Keratinocyte (primary cell): ENCODE data around the gene NBPF26. TPM values are rescaled to one million over a fixed set of nuclear protein-coding genes. Genes with fewer than 3 reads are reported as not detected.
"Not testable (repeated sequence)": the region's sequence is repeated elsewhere in the genome, so short reads cannot be mapped to it uniquely, and the experiment has no call there.

Source experiments
- DNase-seq: peaks from one replicate; pipeline ENCODE4 v3.0.0-alpha.2; 2011; ENCODE audit warnings: low read depth, missing footprints, low spot score
- FAIRE-seq: peaks from 2 replicates; lab custom pipeline; 2011; peaks lifted over from hg19 to GRCh38; lab: Jason Lieb, UNC
- H2AFZ ChIP-seq: 2 replicates; pipeline ENCODE4 v1.6.0; 2012; ENCODE audit warnings: low read length, control low read depth, inconsistent platforms; ENCODE audit not compliant: control insufficient read depth
- H3K27ac ChIP-seq: 2 replicates; pipeline ENCODE4 v1.5.1; 2011; ENCODE audit warnings: low read length; ENCODE audit not compliant: control insufficient read depth, insufficient read depth
- H3K27me3 ChIP-seq: 3 replicates; pipeline ENCODE4 v1.6.0; 2011; ENCODE audit warnings: low read length; ENCODE audit not compliant: control insufficient read depth, insufficient read depth; ENCODE audit errors: extremely low read depth
- H3K36me3 ChIP-seq, 2 experiments: 2 replicates in 1 of 2; 3 replicates in 1 of 2; pipeline ENCODE4 v1.5.1; 2011; ENCODE audit warnings: low read length in 2 of 2, mild to moderate bottlenecking in 1 of 2; ENCODE audit not compliant: control insufficient read depth in 2 of 2, insufficient read depth in 2 of 2; ENCODE audit errors: extremely low read depth in 1 of 2
- H3K4me1 ChIP-seq: 3 replicates; pipeline ENCODE4 v1.5.1; 2011; ENCODE audit warnings: low read length; ENCODE audit not compliant: control insufficient read depth, insufficient read depth; ENCODE audit errors: extremely low read depth
- H3K4me2 ChIP-seq: 3 replicates; pipeline ENCODE4 v1.6.0; 2011; ENCODE audit warnings: low read depth, low read length; ENCODE audit not compliant: control insufficient read depth, insufficient read depth; ENCODE audit errors: extremely low read depth
- H3K4me3 ChIP-seq, 3 experiments: fragments of 200-600 bp in 1 of 3; sonication (generic) in 1 of 3; 2 replicates in 2 of 3; 3 replicates in 1 of 3; pipeline ENCODE4 v1.5.1; 2011 to 2016; ENCODE audit warnings: low read length in 3 of 3, mild to moderate bottlenecking in 3 of 3, control low read depth in 2 of 3, inconsistent platforms in 1 of 3, low read depth in 1 of 3, mixed read lengths in 1 of 3, mixed run types in 1 of 3, moderate library complexity in 1 of 3; ENCODE audit not compliant: control insufficient read depth in 2 of 3, insufficient read depth in 2 of 3; ENCODE audit errors: extremely low read depth in 1 of 3
- H3K79me2 ChIP-seq: 2 replicates; pipeline ENCODE4 v1.6.0; 2012; ENCODE audit warnings: low read length; ENCODE audit not compliant: control insufficient read depth, insufficient read depth
- H3K9ac ChIP-seq: 3 replicates; pipeline ENCODE4 v1.6.0; 2011; ENCODE audit warnings: low read length; ENCODE audit not compliant: control insufficient read depth, insufficient read depth; ENCODE audit errors: extremely low read depth
- H3K9me1 ChIP-seq: 3 replicates; pipeline ENCODE4 v1.6.0; 2011; ENCODE audit warnings: low read length; ENCODE audit not compliant: control insufficient read depth, insufficient read depth; ENCODE audit errors: extremely low read depth
- H3K9me3 ChIP-seq: 2 replicates; pipeline ENCODE4 v1.5.1; 2012; ENCODE audit warnings: low read depth, low read length; ENCODE audit not compliant: control insufficient read depth
- H4K20me1 ChIP-seq: 3 replicates; pipeline ENCODE4 v1.6.0; 2011; ENCODE audit warnings: low read length; ENCODE audit not compliant: control insufficient read depth, insufficient read depth; ENCODE audit errors: extremely low read depth
- dilution Hi-C: fragments of 300-500 bp; cut with MboI; formaldehyde crosslinking; loops from one replicate; pipeline ENCODE4 v1.7.0; 2020; ENCODE audit warnings: low sequenced_read_pairs; ENCODE audit not compliant: extremely low pct_ligation_motif_present
- polyA plus RNA-seq, 5 experiments: library from polyadenylated mRNA; depleted of rRNA in 3 of 5; stranded (reverse) in 3 of 5; stranded (forward) in 1 of 5; unstranded in 1 of 5; fragments of >200 nt; gene quantifications; 1 replicate in 1 of 5; 2 replicates in 3 of 5; 3 replicates in 1 of 5; pipeline versions ENCODE4 v1.2.1 to v1.2.3, GENCODE V29; 2011 to 2012; ENCODE audit warnings: missing spikeins in 2 of 5, low read depth in 1 of 5, low replicate concordance in 1 of 5
- TF ChIP-seq, protein P1 (sequence below), 3 experiments: IDR thresholded peaks in 1 of 3; conservative IDR thresholded peaks in 1 of 3; optimal IDR thresholded peaks in 1 of 3; 2 replicates in 2 of 3; 3 replicates in 1 of 3; pipeline versions ENCODE3 to v1.5.1; 2011; ENCODE audit warnings: low read length in 3 of 3, mild to moderate bottlenecking in 3 of 3, moderate library complexity in 2 of 3, control low read depth in 1 of 3, inconsistent platforms in 1 of 3; ENCODE audit not compliant: insufficient read depth in 2 of 3; ENCODE audit errors: extremely low read depth in 1 of 3

Gene NBPF26
- polyA plus RNA-seq, 1 donor (not counting 4 experiments of a cell fraction or from before 2014, with no cell fraction given) = 7.7 TPM

DNA sequence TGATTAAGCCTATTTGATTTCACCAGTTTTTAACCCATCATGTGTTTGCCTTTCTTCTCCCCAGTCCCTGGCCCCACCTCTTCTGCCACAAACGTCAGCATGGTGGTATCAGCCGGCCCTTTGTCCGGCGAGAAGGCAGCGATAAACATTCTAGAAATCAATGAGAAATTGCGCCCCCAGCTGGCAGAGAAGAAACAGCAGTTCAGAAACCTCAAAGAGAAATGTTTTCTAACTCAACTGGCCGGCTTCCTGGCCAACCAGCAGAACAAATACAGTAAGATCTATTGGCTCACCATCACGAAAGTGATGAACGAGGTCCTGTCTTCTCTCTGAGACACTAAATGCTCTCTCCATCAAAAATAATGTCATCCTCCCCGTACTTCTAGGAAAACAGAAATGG is 88.1 kb downstream of the NBPF26 start:
- not testable (repeated sequence) for FAIRE-seq, H3K27me3 ChIP-seq

DNA sequence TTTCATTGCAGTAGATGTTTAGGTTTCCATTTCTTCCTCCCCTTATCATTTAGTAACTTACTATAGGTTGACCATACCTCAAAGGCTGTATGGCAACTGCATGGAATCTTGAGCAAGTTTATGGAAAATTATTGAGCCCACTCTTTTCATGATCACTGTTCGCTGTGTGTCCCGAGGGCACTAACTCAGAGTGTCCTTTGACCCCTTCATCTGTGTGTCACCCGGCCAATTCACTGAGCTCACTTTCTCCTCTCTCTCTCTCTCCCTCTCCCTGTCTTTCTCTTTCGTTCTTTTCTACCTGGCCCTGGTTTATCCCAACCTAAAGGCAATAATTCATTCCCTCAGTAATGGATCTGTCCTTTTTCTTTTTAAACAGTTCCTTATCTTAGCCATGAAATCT is 101.3 kb downstream of the NBPF26 start:
- dilution Hi-C loops, FAIRE-seq, H2AFZ ChIP-seq, H3K27ac ChIP-seq, H3K27me3 ChIP-seq, H3K79me2 ChIP-seq, H3K9ac ChIP-seq, DNase-seq, H3K9me3 ChIP-seq, H3K9me1 ChIP-seq, H4K20me1 ChIP-seq, H3K4me2 ChIP-seq, H3K36me3 ChIP-seq, H3K4me3 ChIP-seq, H3K4me1 ChIP-seq: not testable (repeated sequence)

More for the DNA sequence above, 88.1 kb downstream of the NBPF26 start:
- H3K4me3 ChIP-seq, H3K4me1 ChIP-seq, H3K27ac ChIP-seq, H3K4me2 ChIP-seq, H3K9me3 ChIP-seq, H3K79me2 ChIP-seq, dilution Hi-C loops, H3K9me1 ChIP-seq, H3K9ac ChIP-seq, H4K20me1 ChIP-seq, H3K36me3 ChIP-seq, H2AFZ ChIP-seq: not testable (repeated sequence)
- peak; percentile 4 for DNase-seq
- TF ChIP-seq, protein P1, sequence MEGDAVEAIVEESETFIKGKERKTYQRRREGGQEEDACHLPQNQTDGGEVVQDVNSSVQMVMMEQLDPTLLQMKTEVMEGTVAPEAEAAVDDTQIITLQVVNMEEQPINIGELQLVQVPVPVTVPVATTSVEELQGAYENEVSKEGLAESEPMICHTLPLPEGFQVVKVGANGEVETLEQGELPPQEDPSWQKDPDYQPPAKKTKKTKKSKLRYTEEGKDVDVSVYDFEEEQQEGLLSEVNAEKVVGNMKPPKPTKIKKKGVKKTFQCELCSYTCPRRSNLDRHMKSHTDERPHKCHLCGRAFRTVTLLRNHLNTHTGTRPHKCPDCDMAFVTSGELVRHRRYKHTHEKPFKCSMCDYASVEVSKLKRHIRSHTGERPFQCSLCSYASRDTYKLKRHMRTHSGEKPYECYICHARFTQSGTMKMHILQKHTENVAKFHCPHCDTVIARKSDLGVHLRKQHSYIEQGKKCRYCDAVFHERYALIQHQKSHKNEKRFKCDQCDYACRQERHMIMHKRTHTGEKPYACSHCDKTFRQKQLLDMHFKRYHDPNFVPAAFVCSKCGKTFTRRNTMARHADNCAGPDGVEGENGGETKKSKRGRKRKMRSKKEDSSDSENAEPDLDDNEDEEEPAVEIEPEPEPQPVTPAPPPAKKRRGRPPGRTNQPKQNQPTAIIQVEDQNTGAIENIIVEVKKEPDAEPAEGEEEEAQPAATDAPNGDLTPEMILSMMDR (optimal IDR thresholded peaks at IDR 0.05 in 1 of 3, IDR thresholded peaks at IDR 0.05 in 1 of 3, conservative IDR thresholded peaks at IDR 0.05 in 1 of 3; ENCODE audit: extremely low read depth in 1 of 3, insufficient read depth in 2 of 3, low read length in 3 of 3) = peak in 1 of 3 experiments; percentile 21

DNA sequence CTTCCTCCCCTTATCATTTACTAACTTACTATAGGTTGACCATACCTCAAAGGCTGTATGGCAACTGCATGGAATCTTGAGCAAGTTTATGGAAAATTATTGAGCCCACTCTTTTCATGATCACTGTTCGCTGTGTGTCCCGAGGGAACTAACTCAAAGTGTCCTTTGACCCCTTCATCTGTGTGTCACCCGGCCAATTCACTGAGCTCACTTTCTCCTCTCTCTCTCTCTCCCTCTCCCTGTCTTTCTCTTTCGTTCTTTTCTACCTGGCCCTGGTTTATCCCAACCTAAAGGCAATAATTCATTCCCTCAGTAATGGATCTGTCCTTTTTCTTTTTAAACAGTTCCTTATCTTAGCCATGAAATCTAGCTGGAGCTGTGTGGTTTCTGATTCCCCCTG is 102.9 kb downstream of the NBPF26 start:
- dilution Hi-C loops, H3K4me3 ChIP-seq, H3K36me3 ChIP-seq, H3K9me1 ChIP-seq, FAIRE-seq, H3K9ac ChIP-seq, H3K79me2 ChIP-seq, H4K20me1 ChIP-seq, H3K27me3 ChIP-seq, H3K4me2 ChIP-seq, DNase-seq, H3K9me3 ChIP-seq, H3K27ac ChIP-seq, H2AFZ ChIP-seq, H3K4me1 ChIP-seq: not testable (repeated sequence)
